Thyroid gland (tissue), 4 donors: ENCODE data around the gene KIF3A. TPM values are rescaled to one million over a fixed set of nuclear protein-coding genes. Genes with fewer than 3 reads are reported as not detected.

Experiments used
- DNase-seq, 2 donors: peaks; one replicate each; pipeline ENCODE4 v3.0.0-alpha.2; 2019
- H3K27ac ChIP-seq, 3 donors: fragments of 200-600 bp; sonication (generic); 1 replicate in 2 of 3; 2 replicates in 1 of 3; pipeline ENCODE4 v1.5.1; 2016 to 2019; ENCODE audit warnings: mild to moderate bottlenecking in 1 of 3, moderate library complexity in 1 of 3
- H3K27me3 ChIP-seq: fragments of 200-600 bp; sonication (generic); one replicate; pipeline ENCODE4 v1.5.1; 2019
- H3K36me3 ChIP-seq, 2 donors: fragments of 200-600 bp; sonication (generic); one replicate each; pipeline ENCODE4 v1.5.1; 2016 to 2019
- H3K4me1 ChIP-seq, 2 donors: fragments of 200-600 bp; sonication (generic); one replicate each; pipeline ENCODE4 v1.5.1; 2017 to 2019
- H3K4me3 ChIP-seq, 3 donors: fragments of 200-600 bp; sonication (generic); replicated peaks in 1 of 3; 1 replicate in 2 of 3; 2 replicates in 1 of 3; pipeline ENCODE4 v1.5.1; 2016; ENCODE audit warnings: mild to moderate bottlenecking in 1 of 3
- H3K9me3 ChIP-seq: fragments of 200-600 bp; sonication (generic); one replicate; pipeline ENCODE4 v1.5.1; 2017
- POLR2A ChIP-seq, 2 donors: fragments of 450-650 bp; IDR thresholded peaks; one replicate each; pipeline ENCODE4 v1.6.1; 2017; ENCODE audit warnings: antibody characterized with exemption in 2 of 2, mild to moderate bottlenecking in 2 of 2, moderate library complexity in 1 of 2
- WGBS, 2 donors: methylation state at CpG; one replicate each; pipeline ENCODE4 v1.1.5; 2017; 5-methylcytosine and 5-hydroxymethylcytosine counted together
- intact Hi-C: fragments of 100-400 bp; cut with DNase I; formaldehyde crosslinking; loops from one replicate; pipeline ENCODE4 v1.15.1; 2023
- total RNA-seq, 4 donors: library from RNA; depleted of rRNA; stranded (reverse); fragments of >200 nt; gene quantifications; one replicate each; pipeline ENCODE4 v1.2.3, GENCODE V29; 2016
- TF ChIP-seq, protein P1 (sequence below), 6 experiments: fragments of 200-600 bp in 3 of 6; fragments of 450-650 bp in 3 of 6; sonication (generic) in 3 of 6; IDR thresholded peaks; one replicate each; pipeline ENCODE4 v1.5.1; 2016 to 2019; ENCODE audit warnings: antibody characterized with exemption in 6 of 6, mild to moderate bottlenecking in 2 of 6, inconsistent platforms in 1 of 6, moderate library complexity in 1 of 6

The KIF3A gene
- total RNA-seq, 4 donors from 2014 or later = 8.2 to 12.2 (median 10.5) TPM

DNA sequence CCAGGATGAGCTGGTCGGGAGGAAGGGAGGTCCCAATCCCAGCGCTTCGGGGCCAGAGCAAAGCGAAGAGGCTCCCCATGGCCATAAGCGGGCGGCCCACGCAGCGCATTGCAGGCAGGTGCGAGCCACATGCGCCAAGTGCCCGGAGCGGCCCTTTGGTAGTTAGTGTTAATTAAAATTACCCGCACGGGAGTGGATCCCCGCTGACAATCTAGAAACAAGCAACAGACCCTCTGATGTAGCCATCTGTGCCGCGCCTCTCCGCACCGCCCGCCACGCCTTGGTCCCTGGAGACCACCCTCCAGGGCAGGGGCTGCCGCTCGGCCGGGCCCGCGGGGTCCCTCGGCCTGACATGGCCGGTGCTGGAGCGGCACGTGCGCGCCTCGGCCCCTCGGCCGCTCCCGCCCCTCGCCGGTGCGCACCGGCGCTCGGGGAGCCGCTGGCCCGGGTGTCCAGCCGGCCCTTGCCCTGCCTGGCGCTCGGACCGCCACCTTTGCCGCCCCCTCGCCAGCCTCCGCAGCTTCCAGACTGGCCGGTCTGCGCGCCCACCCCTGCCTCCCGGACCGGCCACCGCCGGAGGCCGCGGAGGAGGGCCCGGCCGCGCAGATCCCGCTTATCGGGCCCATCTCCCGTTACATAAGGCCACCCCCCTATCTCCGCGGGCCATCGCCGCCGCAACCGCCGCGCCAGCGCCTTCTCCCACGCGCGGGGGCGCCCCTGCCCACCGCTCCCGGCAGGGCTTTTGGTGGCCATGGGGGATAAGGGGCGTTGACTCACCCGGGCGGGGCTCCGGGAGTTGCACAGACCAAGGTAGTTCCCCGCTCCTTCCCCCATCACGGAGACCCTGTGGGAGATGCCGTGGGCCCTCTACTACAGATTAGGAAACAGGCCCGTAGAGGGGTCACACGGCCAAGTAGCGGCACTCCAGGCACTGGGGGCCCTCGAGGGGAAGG lies 81.2 kb downstream of the KIF3A start:
- peak in 1 of 2 donors; percentile 16 for DNase-seq

DNA sequence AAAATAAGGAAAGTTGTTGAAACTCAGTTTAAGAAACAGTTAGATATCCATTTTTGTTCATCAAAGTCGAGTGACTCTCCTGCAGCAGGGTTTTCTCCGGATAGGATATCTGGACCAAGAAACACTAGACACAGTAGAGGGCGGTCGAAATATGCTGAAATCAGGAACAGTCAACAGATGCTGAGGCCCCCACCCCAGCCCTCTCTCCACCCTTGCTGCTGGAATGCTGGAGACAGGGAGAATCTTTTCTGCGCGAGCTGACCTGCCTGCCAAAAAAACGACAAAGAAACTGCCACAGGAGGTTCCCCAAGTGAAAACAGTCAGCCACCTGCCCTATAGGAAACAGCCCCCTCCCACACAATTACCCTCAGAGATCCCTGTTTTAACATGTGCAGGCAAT lies 83.6 kb downstream of the KIF3A start:
- Histone ChIP-seq H3K4me1 (peaks cover 4 to 11% of the 10 kb centered on the region in 2 donors), H3K27ac (no peak overlapping the region), H3K36me3 (no peaks in the 10 kb centered on the region), H3K27me3 (no peaks in the 10 kb centered on the region), H3K4me3 (no peak overlapping the region), H3K9me3 (no peaks in the 10 kb centered on the region)
- intact Hi-C loops = no loop called here
- TF ChIP-seq POLR2A (IDR thresholded peaks at IDR 0.05) = no peak
- TF ChIP-seq, protein P1, sequence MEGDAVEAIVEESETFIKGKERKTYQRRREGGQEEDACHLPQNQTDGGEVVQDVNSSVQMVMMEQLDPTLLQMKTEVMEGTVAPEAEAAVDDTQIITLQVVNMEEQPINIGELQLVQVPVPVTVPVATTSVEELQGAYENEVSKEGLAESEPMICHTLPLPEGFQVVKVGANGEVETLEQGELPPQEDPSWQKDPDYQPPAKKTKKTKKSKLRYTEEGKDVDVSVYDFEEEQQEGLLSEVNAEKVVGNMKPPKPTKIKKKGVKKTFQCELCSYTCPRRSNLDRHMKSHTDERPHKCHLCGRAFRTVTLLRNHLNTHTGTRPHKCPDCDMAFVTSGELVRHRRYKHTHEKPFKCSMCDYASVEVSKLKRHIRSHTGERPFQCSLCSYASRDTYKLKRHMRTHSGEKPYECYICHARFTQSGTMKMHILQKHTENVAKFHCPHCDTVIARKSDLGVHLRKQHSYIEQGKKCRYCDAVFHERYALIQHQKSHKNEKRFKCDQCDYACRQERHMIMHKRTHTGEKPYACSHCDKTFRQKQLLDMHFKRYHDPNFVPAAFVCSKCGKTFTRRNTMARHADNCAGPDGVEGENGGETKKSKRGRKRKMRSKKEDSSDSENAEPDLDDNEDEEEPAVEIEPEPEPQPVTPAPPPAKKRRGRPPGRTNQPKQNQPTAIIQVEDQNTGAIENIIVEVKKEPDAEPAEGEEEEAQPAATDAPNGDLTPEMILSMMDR (IDR thresholded peaks at IDR 0.05) = no peak
- no peak for DNase-seq
- WGBS, 2 donors = 34 to 38% methylated on average over 7 of the region's 7 CpGs

More for the DNA sequence above, 81.2 kb downstream of the KIF3A start:
- no peak overlapping the region for H3K27ac ChIP-seq
- peaks cover 4 to 11% of the 10 kb centered on the region in 2 donors for H3K4me1 ChIP-seq
- H3K9me3 ChIP-seq = no peaks in the 10 kb centered on the region
- TF ChIP-seq, protein P1 (IDR thresholded peaks at IDR 0.05) = peak in 2 of 6 experiments; percentile 12 to 29
- TF ChIP-seq POLR2A (IDR thresholded peaks at IDR 0.05) = no peak
- H3K36me3 ChIP-seq = no peaks in the 10 kb centered on the region
- 2 to 19% methylated on average over 19 to 46 of the region's 92 CpGs for WGBS, 2 donors
- intact Hi-C loops = no loop called here
- no peaks in the 10 kb centered on the region for H3K27me3 ChIP-seq
- H3K4me3 ChIP-seq = peak overlapping the region in 2 of 3 donors; percentile 12 to 20

DNA sequence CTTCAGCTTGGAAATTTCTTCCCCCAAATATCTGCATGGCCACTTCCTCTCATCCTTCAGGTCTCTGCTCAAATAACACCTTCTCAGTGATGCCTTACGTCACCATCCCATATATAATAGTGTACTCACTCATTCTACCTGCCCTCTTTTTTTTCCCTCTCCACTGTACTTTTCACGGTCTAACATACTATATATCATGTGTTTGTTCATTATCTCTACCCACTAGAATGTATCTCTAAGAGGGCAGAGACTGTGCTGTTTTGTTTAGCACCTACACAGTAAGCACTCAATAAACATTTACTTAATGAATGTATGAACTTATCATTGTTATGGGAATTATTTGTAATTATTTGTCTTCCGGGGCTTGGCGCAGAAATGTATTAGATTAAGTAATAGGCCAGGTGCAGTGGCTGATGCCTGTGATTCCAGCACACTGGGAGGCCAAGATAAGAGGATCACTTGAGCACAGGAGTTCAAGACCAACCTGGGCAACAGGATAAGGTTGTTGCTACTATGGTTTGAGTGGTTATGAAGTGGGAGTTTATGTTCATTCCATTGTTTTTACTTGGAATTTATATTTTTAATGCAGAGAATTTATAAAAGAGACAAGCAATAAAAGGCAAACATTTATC lies 85.4 kb downstream of the KIF3A start:
- Histone ChIP-seq H3K4me1 (peaks cover 4 to 11% of the 10 kb centered on the region in 2 donors), H3K27ac (no peak overlapping the region), H3K27me3 (no peaks in the 10 kb centered on the region), H3K36me3 (no peaks in the 10 kb centered on the region), H3K4me3 (no peak overlapping the region), H3K9me3 (no peaks in the 10 kb centered on the region)
- no peak for DNase-seq
- intact Hi-C loops = no loop called here
- 90 to 92% methylated on average over 4 of the region's 4 CpGs for WGBS, 2 donors
- TF ChIP-seq, protein P1 (IDR thresholded peaks at IDR 0.05) = no peak
- TF ChIP-seq POLR2A (IDR thresholded peaks at IDR 0.05) = no peak

DNA sequence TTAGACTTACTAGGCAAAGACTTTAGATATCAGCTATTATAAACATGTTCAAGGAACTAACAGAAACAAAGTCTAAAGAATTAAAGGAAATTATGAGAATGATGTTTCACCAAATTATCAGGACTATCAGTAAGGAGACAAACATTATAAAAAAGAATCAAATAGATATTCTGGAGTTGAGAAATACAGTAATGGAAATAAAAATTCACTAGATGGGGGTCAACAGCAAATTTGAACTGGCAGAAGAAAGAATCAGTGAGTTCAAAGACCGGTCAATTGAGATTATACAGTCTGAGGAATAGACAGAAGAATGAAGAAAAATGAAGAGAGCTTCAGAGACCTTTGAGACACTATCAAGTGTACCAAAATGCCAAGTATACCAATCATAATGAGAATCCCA lies 89.0 kb downstream of the KIF3A start:
- 96 to 99% methylated on average over 1 of the region's 1 CpG for WGBS, 2 donors
- no peak for DNase-seq
- no peaks in the 10 kb centered on the region for H3K4me1 ChIP-seq
- H3K4me3 ChIP-seq = no peak overlapping the region
- H3K27ac ChIP-seq = no peak overlapping the region
- TF ChIP-seq, protein P1 (IDR thresholded peaks at IDR 0.05) = no peak
- no peak for TF ChIP-seq POLR2A (IDR thresholded peaks at IDR 0.05)
- H3K9me3 ChIP-seq = no peaks in the 10 kb centered on the region
- no peaks in the 10 kb centered on the region for H3K27me3 ChIP-seq
- H3K36me3 ChIP-seq = peaks cover under 1 to 1% of the 10 kb centered on the region in 2 donors
- intact Hi-C loops = no loop called here

DNA sequence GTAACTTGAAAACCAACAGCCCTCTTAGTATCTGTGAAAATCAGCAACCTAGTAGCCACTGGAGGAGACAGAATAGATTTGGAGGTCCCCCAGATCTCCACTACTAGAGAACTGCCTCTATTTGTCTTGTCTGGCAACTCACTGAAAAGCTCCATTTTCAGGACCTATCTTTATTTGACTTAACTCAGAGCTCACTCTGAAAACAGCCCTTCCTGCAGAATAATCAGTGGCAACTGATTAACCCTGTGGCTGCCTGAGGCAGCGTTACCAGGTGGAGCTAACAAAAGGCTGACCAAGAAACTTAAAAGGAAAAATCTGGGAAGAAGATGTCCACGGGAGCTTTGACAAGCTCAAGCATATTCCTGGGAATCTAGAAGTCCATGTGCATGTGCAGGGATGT lies 89.9 kb downstream of the KIF3A start:
- 93 to 100% methylated on average over 2 of the region's 2 CpGs for WGBS, 2 donors
- Histone ChIP-seq H3K27ac (no peak overlapping the region), H3K27me3 (no peaks in the 10 kb centered on the region), H3K4me1 (no peaks in the 10 kb centered on the region), H3K4me3 (no peak overlapping the region), H3K9me3 (no peaks in the 10 kb centered on the region), H3K36me3 (peaks cover 7 to 9% of the 10 kb centered on the region in 2 donors)
- no peak for TF ChIP-seq POLR2A (IDR thresholded peaks at IDR 0.05)
- TF ChIP-seq, protein P1 (IDR thresholded peaks at IDR 0.05) = no peak
- intact Hi-C loops = no loop called here
- DNase-seq = no peak
